Activated T-helper 1 cell treated with anti-CD3 and anti-CD28 coated beads, Interleukin-12 subunit alpha, Interleukin-12 subunit beta, Interleukin-2, Interleukin-4 antibody, amounts not matched to agents 30 ng/mL and 10 ng/mL and 1 ng/mL, durations not matched to agents 14 hours and 24 hours and 36 hours (primary cell): ENCODE results near the gene GALNT6. TPM values are rescaled to one million over a fixed set of nuclear protein-coding genes. Genes with fewer than 3 reads are reported as not detected.

ENCODE experiments used
- DNase-seq: peaks from one replicate; pipeline ENCODE4 v3.0.0; 2021; ENCODE audit warnings: low spot score
- H3K27ac Mint-ChIP-seq: one replicate; pipeline ENCODE4 v1.8.0; 2021; ENCODE audit warnings: mild to moderate bottlenecking, mixed read lengths
- H3K27me3 Mint-ChIP-seq: one replicate; pipeline ENCODE4 v1.8.0; 2022; ENCODE audit warnings: mild to moderate bottlenecking, moderate library complexity, mixed read lengths; ENCODE audit not compliant: insufficient read depth
- H3K36me3 Mint-ChIP-seq: one replicate; pipeline ENCODE4 v1.8.0; 2021; ENCODE audit warnings: low read depth, mixed read lengths
- H3K4me1 Mint-ChIP-seq: one replicate; pipeline ENCODE4 v1.8.0; 2021; ENCODE audit warnings: low read depth, mixed read lengths
- H3K4me3 Mint-ChIP-seq: one replicate; pipeline ENCODE4 v1.8.0; 2021; ENCODE audit warnings: mild to moderate bottlenecking, moderate library complexity, mixed read lengths
- H3K9me3 Mint-ChIP-seq: one replicate; pipeline ENCODE4 v1.8.0; 2021; ENCODE audit warnings: mixed read lengths
- intact Hi-C: fragments of 100-400 bp; cut with micrococcal nuclease; formaldehyde crosslinking; loops from one replicate; pipeline ENCODE4 v1.15.1; 2024
- total RNA-seq: library from RNA; stranded (reverse); gene quantifications from 2 replicates; pipeline ENCODE4 v1.2.3, GENCODE V29; 2022

GALNT6 gene, protein sequence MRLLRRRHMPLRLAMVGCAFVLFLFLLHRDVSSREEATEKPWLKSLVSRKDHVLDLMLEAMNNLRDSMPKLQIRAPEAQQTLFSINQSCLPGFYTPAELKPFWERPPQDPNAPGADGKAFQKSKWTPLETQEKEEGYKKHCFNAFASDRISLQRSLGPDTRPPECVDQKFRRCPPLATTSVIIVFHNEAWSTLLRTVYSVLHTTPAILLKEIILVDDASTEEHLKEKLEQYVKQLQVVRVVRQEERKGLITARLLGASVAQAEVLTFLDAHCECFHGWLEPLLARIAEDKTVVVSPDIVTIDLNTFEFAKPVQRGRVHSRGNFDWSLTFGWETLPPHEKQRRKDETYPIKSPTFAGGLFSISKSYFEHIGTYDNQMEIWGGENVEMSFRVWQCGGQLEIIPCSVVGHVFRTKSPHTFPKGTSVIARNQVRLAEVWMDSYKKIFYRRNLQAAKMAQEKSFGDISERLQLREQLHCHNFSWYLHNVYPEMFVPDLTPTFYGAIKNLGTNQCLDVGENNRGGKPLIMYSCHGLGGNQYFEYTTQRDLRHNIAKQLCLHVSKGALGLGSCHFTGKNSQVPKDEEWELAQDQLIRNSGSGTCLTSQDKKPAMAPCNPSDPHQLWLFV
- 11.9 and 12.4 TPM in 2 replicates for total RNA-seq

DNA sequence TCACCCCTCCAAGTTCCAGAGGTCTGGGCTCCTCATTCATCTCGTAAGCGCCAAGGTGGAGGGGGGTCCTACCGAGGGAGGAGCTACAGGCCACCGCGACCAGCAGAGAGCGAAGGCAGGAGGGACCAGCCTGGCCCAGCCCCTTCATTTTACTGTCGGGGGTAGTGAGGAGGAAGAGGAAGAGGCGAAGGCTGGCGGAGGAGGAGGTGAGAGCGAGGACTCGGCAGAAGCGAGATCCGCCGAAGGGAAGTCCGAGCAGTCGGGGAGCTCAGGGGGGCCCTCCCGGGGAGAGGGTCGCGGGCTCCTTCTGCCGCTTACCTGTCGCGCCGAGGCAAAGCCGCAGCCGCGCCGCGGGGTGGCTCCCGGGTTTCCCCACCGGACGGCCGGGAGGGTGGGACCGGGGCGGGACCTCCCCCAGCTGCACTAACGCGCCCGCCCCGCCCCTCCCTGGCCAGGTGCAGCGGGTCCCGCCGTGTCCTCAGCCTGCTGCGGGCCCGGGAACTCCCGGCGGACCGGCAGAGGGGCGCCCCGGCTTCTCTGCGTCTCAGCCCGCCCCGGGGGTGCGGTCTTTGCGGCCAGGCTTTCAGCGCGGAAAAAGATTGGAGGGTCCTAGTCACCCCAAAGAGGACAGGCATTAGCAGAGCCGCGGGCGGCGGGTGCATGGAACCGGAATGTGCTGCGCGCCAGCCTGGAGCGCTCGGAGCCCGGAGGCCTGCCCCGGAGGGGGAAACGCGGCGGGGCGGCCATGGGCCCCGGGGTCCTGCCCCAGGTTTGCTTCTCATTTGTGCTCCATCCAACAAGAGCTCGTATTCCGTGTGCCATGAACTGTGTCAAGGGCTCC, at the start of gene GALNT6:
GALNT6 (minus strand) TSS at position 124 of the 841 bp plus-strand sequence. CDS start 11,625 bp downstream, outside the sequence.
- peak; percentile 64 for DNase-seq
- H3K36me3 Mint-ChIP-seq, result no peaks in the 10 kb centered on the region
- intact Hi-C loops, result loop anchor here (1.0 to 10.0 kb wide), 2 partner anchors 22 to 583 kb away; no protein-coding TSS in a partner anchor
- peaks cover 2% of the 10 kb centered on the region for H3K27me3 Mint-ChIP-seq
- H3K9me3 Mint-ChIP-seq, result no peaks in the 10 kb centered on the region
- peaks cover 73% of the 10 kb centered on the region for H3K4me1 Mint-ChIP-seq
- peak within 1 kb of the TSS; percentile 90 for H3K4me3 Mint-ChIP-seq
- H3K27ac Mint-ChIP-seq, result peak within 1 kb of the TSS; percentile 81

DNA sequence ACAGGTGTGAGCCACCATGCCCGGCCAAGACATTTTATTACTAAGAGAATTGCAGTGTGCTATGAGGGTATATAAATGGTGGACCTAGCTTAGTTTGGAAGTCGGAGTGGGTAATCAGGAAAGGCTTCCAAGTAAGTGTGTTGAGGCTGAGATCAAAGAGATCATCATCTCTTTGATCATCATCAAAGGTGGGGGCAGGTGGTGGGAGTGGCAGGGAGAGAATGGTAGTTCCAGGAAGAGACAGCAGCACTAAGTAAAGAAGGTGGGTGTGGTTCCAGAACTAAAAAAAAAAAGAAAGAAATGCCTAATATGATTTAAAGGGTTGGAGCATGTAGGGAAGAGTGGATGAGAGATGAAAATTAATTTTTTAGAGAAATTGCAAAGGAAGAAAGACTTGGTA, 48.1 kb upstream of the GALNT6 start:
- H3K9me3 Mint-ChIP-seq, result no peaks in the 10 kb centered on the region
- H3K4me3 Mint-ChIP-seq, result peak overlapping the region; percentile 15
- peak overlapping the region; percentile 49 for H3K27ac Mint-ChIP-seq
- peaks cover 5% of the 10 kb centered on the region for H3K36me3 Mint-ChIP-seq
- no peak for DNase-seq
- intact Hi-C loops, result no loop called here
- peaks cover 42% of the 10 kb centered on the region for H3K4me1 Mint-ChIP-seq
- peaks cover 3% of the 10 kb centered on the region for H3K27me3 Mint-ChIP-seq

DNA sequence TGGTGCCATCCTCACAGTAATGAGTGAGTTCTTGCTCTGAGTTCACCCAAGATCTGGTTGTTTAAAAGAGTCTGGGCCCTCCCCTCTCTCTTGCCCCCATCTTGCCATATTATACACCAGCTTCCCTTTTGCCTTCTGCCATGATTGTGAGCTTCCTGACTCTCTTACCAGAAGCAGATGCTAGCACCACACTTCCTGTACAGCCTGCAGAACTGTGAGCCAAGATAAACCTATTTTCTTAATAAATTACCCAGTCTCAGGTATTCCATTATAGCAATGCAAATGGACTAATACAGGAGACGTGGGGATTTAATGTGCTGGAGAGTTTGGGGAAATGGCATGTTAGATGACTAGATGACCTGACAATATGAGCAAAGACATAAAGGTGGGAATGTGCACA, 46.2 kb upstream of the GALNT6 start:
- DNase-seq, result no peak
- H3K27me3 Mint-ChIP-seq, result peaks cover 8% of the 10 kb centered on the region
- H3K27ac Mint-ChIP-seq, result no peak overlapping the region
- no peak overlapping the region for H3K4me3 Mint-ChIP-seq
- H3K36me3 Mint-ChIP-seq, result peaks cover 5% of the 10 kb centered on the region
- no peaks in the 10 kb centered on the region for H3K9me3 Mint-ChIP-seq
- peaks cover 42% of the 10 kb centered on the region for H3K4me1 Mint-ChIP-seq
- intact Hi-C loops, result no loop called here

DNA sequence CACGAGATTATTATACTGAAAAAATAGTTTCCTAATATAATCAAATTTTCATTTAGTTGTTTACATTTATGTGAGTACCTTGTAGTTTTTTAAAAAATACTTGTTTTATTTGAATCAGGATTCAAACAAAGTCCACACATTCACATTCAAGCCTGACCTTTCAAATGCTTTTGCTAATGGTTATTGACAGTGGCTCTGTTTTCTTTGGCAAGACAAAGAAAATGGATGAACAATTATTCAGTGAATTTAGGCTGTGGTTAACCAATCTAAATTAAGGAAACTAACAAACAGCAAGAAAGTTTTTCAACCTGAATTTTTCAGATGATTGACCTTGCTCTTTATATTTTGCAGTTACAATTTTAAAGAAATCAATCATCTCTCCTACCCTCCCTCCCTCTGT, 43.1 kb upstream of the GALNT6 start:
- H3K4me1 Mint-ChIP-seq, result peaks cover 18% of the 10 kb centered on the region
- H3K36me3 Mint-ChIP-seq, result peaks cover 2% of the 10 kb centered on the region
- H3K27ac Mint-ChIP-seq, result no peak overlapping the region
- no peaks in the 10 kb centered on the region for H3K9me3 Mint-ChIP-seq
- DNase-seq, result no peak
- intact Hi-C loops, result no loop called here
- H3K4me3 Mint-ChIP-seq, result no peak overlapping the region
- H3K27me3 Mint-ChIP-seq, result peaks cover 17% of the 10 kb centered on the region

DNA sequence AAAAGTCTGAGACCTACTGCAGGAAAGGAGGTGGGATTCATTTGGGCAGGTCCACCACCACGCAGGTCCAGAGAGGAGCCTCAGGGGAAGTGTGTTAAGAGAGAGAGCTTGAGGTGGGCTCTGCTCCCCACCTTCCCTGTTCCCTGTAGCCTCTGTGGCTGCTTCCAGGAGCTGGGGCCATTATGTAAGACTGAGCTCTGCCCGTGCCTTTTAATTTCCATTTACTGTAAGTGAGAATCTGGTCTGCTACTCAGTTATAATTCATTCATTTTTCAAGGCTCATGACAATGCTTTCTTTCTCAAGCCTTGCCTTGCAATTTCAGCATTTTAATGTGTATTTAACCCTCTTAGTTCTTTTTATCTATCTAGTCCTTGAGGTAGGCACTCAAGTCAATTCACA, 41.7 kb upstream of the GALNT6 start:
- H3K36me3 Mint-ChIP-seq, result peaks cover 1% of the 10 kb centered on the region

DNA sequence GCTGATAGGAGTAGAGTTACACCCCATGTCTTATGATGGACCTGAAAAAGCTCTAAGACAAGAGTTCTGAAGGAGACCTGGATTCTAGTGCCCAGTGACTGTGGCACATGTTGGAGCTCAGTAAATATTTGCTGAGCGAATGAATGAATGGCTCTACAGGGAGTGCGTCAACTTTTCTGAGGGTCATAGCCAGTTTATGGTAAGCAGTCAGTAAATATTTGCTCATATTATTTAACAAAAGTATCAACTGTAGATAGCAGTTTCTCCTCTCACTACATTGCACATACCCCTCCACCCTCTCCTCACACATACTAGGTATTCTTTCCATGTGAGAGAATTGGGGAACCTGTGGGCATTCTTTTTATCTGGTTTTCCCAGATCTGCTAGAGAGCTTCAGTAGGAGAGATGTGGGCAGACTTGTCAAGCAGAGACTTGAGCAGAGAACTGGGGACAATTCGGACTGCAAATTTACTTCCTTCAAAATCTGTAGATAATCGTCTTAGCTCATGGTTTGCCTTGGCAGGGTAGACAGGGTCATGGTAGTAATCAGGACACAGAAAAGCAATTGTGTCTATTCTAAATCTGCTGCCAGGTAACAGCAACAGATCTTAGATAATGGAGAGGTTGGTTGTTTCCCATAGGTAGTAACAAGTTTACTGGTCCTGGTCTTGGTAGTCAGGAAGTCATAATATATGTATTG, 39.1 kb upstream of the GALNT6 start:
- Mint-ChIP-seq H3K4me1 (peaks cover 10% of the 10 kb centered on the region), H3K4me3 (no peak overlapping the region), H3K36me3 (no peaks in the 10 kb centered on the region), H3K27me3 (peaks cover 17% of the 10 kb centered on the region), H3K9me3 (no peaks in the 10 kb centered on the region), H3K27ac (no peak overlapping the region)
- no peak for DNase-seq
- intact Hi-C loops, result no loop called here

More for the DNA sequence above, 41.7 kb upstream of the GALNT6 start:
- Mint-ChIP-seq H3K9me3 (no peaks in the 10 kb centered on the region), H3K27me3 (peaks cover 18% of the 10 kb centered on the region), H3K4me1 (peaks cover 10% of the 10 kb centered on the region), H3K27ac (no peak overlapping the region), H3K4me3 (no peak overlapping the region)
- intact Hi-C loops, result no loop called here
- no peak for DNase-seq

DNA sequence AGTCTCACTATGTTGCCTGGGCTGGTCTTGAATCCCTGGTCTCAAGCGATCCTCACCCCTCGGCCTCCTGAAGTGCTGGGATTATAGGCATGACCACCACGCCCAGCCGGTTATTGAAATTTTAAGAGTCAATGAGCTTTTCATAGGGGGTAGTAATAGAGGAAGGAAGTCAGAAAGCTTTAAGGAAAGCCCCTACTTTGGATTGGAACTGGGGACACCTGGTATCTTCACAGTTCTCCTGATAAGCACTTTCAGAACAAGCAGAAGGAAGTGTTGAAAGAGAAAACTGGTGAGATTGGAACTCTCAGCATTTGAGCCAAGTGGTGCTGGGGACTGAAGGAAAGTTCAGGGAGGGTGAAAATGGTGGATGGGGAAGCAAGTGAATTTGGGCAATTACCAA, 38.5 kb upstream of the GALNT6 start:
- H3K4me1 Mint-ChIP-seq, result peaks cover 13% of the 10 kb centered on the region
- intact Hi-C loops, result no loop called here

DNA sequence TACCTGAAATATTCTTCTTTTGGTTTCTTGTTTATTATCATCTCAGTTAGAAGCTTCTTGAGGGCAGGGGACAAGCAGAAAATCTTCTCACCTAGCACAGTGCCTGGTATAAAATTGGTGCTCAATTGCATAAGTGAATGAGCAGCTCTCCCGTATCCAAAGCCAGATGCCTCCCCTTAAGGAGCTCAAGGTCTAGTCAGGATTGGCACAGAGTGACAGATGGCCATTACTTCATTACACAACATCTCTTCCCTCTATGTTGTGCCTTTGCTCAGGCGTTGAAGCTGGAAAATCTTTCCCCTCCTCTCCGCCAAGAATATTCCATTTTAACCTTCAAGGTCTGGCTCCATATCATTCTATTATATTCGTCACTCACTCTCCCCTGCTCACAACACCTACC, 37.0 kb upstream of the GALNT6 start:
- DNase-seq, result no peak
- Mint-ChIP-seq H3K4me1 (peaks cover 17% of the 10 kb centered on the region), H3K36me3 (no peaks in the 10 kb centered on the region), H3K27ac (no peak overlapping the region), H3K27me3 (peaks cover 21% of the 10 kb centered on the region), H3K9me3 (no peaks in the 10 kb centered on the region), H3K4me3 (no peak overlapping the region)
- intact Hi-C loops, result no loop called here

More for the DNA sequence above, 38.5 kb upstream of the GALNT6 start:
- H3K27ac Mint-ChIP-seq, result no peak overlapping the region
- no peaks in the 10 kb centered on the region for H3K9me3 Mint-ChIP-seq
- H3K27me3 Mint-ChIP-seq, result peaks cover 20% of the 10 kb centered on the region
- H3K4me3 Mint-ChIP-seq, result no peak overlapping the region
- no peak for DNase-seq
- no peaks in the 10 kb centered on the region for H3K36me3 Mint-ChIP-seq

DNA sequence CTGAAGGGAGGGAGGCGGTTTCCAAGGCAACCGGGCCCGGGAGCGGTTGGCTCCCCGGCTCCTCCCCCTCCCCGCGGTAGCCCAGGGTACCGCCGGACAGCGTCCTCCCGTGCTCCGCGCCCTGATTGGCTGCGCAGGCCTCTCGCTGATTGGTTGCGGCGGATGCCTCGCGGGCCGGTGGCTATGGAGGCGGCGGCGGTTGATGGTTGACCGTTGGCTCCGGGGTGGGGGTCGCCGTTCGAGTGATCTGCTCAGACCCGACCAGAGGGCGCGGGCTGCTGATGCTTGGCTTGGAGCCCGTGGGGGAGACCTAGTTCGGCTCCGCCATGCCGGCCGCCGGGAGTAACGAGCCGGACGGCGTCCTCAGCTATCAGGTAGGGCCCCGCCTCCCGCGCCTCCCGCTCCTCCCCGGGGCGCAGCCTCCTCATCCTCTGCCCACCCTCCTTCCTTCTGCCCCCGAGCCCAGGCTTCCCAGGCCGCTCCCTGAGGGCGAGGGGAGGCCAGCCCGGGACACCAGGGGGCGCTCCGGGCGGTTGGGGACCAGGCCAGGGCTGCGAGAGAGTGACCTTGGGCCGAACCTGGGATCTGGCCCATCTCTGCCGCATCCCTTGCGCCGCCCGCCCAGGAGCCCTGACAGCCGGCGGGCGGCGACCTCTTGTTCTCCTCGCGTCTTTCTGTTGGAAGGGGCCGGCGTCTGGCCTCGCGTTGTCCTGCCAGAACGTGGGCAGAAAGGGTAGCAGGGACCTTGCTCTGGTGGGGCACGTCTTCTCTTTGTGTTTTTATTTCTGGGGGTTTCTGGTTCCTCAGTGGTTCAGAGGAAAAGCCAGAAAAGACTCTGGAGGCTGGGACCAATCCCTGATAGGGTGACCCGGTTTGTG, 33.7 kb upstream of the GALNT6 start, which contains the start of gene SLC4A8:
SLC4A8 (plus strand) TSS at position 170 of the 878 bp plus-strand sequence; CDS start at position 327, 157 bp downstream.
- peak within 1 kb of the TSS; percentile 27 for H3K27ac Mint-ChIP-seq
- peaks cover 16% of the 10 kb centered on the region for H3K4me1 Mint-ChIP-seq
- peak within 1 kb of the TSS; percentile 82 for H3K4me3 Mint-ChIP-seq
- no peaks in the 10 kb centered on the region for H3K36me3 Mint-ChIP-seq
- peak; percentile 75 for DNase-seq
- no peaks in the 10 kb centered on the region for H3K9me3 Mint-ChIP-seq
- H3K27me3 Mint-ChIP-seq, result peaks cover 18% of the 10 kb centered on the region
- intact Hi-C loops, result loop anchor here (2.0 to 5.0 kb wide), 5 partner anchors 56 to 600 kb away; partner anchors contain the start of gene SCN8A

DNA sequence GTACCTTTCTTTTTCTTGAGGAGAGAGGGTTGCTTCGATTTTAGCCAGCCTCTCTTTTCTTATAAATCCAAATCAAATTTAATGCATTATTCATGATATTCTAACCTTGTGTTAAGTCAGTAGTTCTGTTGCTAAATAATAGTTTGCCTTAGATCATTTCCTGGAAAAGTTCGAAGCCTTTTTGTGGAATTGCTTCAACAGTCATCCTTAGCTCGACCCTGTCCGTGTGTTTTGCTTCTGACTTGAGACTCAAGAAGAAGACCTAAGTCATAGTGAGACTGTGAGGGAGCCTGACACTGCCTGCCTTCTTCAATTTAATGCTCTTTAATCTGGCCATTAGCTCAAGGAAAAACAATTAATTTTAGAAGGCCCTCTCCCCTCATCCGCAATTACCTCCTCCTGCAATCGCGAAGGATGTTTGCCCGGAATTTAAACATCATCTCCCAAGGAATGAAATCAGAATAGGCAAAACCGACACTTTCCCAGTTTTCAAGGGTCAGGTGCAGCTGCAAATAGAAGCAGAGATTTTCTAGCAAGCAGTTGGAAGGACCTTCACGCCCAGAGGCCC, 33.0 kb upstream of the GALNT6 start:
- H3K4me3 Mint-ChIP-seq, result peak overlapping the region; percentile 82
- H3K27ac Mint-ChIP-seq, result no peak overlapping the region
- H3K27me3 Mint-ChIP-seq, result peaks cover 22% of the 10 kb centered on the region
- H3K36me3 Mint-ChIP-seq, result no peaks in the 10 kb centered on the region
- peaks cover 13% of the 10 kb centered on the region for H3K4me1 Mint-ChIP-seq
- no peak for DNase-seq
- intact Hi-C loops, result loop anchor here (2.0 to 5.0 kb wide), 5 partner anchors 55 to 601 kb away; partner anchors contain the start of gene SCN8A
- no peaks in the 10 kb centered on the region for H3K9me3 Mint-ChIP-seq

DNA sequence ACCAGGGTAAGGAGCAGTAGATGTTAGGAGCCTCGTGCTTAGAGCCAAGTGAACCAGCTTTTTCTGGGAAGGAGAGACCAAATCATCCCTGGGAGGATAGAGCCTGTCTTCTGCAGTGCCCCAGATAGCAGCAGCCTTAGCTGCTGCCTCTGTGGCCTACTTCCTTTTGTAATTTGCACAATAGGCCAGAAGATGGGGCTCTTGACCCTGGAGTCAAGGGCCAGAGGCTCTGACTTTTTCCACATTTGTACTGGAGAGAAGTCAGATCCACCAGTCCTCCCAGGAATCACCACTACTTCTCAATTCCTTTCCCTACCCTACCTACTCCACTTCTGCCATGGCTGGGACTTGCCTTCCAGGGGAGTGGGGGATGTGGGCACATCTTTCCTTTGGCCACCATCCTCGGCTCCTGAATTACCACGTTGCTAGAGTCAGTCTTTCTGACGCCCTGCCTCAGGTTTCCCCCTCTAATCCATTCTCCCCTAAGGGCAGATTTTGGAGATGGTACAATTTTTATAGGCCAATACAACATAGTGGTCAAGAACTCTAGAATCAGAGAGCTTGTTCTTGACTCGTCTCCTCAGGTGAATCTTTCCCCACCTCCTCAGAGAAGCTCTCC, 30.2 kb upstream of the GALNT6 start:
- H3K27ac Mint-ChIP-seq, result no peak overlapping the region
- peak; percentile 39 for DNase-seq
- intact Hi-C loops, result loop anchor here (1.0 to 5.0 kb wide), 5 partner anchors 61 to 454 kb away; partner anchors contain the start of gene SCN8A
- no peaks in the 10 kb centered on the region for H3K36me3 Mint-ChIP-seq
- H3K4me3 Mint-ChIP-seq, result no peak overlapping the region
- H3K4me1 Mint-ChIP-seq, result peaks cover 13% of the 10 kb centered on the region
- peaks cover 34% of the 10 kb centered on the region for H3K27me3 Mint-ChIP-seq
- H3K9me3 Mint-ChIP-seq, result no peaks in the 10 kb centered on the region
